ENCODE measurements around the gene CD55.

DNA sequence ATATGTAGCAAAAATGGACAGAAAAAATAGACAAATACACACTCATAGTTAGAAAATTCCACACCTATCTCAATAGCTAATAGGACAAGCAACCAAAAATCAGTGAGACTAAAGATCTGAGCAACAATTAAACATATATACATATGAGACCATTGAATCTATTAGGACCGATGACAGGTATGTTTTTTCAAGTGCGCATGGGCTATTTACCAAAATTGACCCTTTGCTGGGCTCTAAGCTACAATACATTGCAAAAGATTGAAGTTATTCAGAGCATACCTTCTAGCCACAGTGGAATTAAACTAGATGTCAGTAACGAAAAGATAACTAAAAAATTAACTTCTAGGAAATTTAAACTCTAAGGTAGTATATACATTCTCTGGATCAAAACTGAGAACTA lies 13.7 kb downstream of the CD55 start:
- TF ChIP-seq, protein P1, sequence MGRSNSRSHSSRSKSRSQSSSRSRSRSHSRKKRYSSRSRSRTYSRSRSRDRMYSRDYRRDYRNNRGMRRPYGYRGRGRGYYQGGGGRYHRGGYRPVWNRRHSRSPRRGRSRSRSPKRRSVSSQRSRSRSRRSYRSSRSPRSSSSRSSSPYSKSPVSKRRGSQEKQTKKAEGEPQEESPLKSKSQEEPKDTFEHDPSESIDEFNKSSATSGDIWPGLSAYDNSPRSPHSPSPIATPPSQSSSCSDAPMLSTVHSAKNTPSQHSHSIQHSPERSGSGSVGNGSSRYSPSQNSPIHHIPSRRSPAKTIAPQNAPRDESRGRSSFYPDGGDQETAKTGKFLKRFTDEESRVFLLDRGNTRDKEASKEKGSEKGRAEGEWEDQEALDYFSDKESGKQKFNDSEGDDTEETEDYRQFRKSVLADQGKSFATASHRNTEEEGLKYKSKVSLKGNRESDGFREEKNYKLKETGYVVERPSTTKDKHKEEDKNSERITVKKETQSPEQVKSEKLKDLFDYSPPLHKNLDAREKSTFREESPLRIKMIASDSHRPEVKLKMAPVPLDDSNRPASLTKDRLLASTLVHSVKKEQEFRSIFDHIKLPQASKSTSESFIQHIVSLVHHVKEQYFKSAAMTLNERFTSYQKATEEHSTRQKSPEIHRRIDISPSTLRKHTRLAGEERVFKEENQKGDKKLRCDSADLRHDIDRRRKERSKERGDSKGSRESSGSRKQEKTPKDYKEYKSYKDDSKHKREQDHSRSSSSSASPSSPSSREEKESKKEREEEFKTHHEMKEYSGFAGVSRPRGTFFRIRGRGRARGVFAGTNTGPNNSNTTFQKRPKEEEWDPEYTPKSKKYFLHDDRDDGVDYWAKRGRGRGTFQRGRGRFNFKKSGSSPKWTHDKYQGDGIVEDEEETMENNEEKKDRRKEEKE (IDR thresholded peaks at IDR 0.05), result no peak
- no peak for TF ChIP-seq KDM1A (CRISPR knock-in tag; IDR thresholded peaks at IDR 0.05)
- no peak for TF ChIP-seq POLR2A (IDR thresholded peaks at IDR 0.05; ENCODE audit: insufficient read depth in 1 of 2, low read depth in 2 of 2, low read length in 2 of 2)
- no peak for TF ChIP-seq SP5 (CRISPR knock-in tag; IDR thresholded peaks at IDR 0.05; ENCODE audit: borderline replicate concordance, low read depth)
- no peak for TF ChIP-seq FOXK2 (IDR thresholded peaks at IDR 0.05)
- TF ChIP-seq CCAR2 (optimal IDR thresholded peaks at IDR 0.05; ENCODE audit: low read depth, low read length), result no peak
- TF ChIP-seq SUZ12 (IDR thresholded peaks at IDR 0.05; ENCODE audit: low read depth, low read length), result no peak
